Keratinocyte (primary cell): Measurements from ENCODE around the gene GAS2. TPM values are rescaled to one million over a fixed set of nuclear protein-coding genes. Genes with fewer than 3 reads are reported as not detected.
A peak's percentile ranks its signal among the peaks of the same experiment; 100 is the strongest.

ENCODE experiments used
- DNase-seq: peaks from one replicate; pipeline ENCODE4 v3.0.0-alpha.2; 2011; ENCODE audit warnings: low read depth, missing footprints, low spot score
- FAIRE-seq: peaks from 2 replicates; lab custom pipeline; 2011; peaks lifted over from hg19 to GRCh38; lab: Jason Lieb, UNC
- H2AFZ ChIP-seq: 2 replicates; pipeline ENCODE4 v1.6.0; 2012; ENCODE audit warnings: low read length, control low read depth, inconsistent platforms; ENCODE audit not compliant: control insufficient read depth
- H3K27ac ChIP-seq: 2 replicates; pipeline ENCODE4 v1.5.1; 2011; ENCODE audit warnings: low read length; ENCODE audit not compliant: control insufficient read depth, insufficient read depth
- H3K27me3 ChIP-seq: 3 replicates; pipeline ENCODE4 v1.6.0; 2011; ENCODE audit warnings: low read length; ENCODE audit not compliant: control insufficient read depth, insufficient read depth; ENCODE audit errors: extremely low read depth
- H3K36me3 ChIP-seq, 2 experiments: 2 replicates in 1 of 2; 3 replicates in 1 of 2; pipeline ENCODE4 v1.5.1; 2011; ENCODE audit warnings: low read length in 2 of 2, mild to moderate bottlenecking in 1 of 2; ENCODE audit not compliant: control insufficient read depth in 2 of 2, insufficient read depth in 2 of 2; ENCODE audit errors: extremely low read depth in 1 of 2
- H3K4me1 ChIP-seq: 3 replicates; pipeline ENCODE4 v1.5.1; 2011; ENCODE audit warnings: low read length; ENCODE audit not compliant: control insufficient read depth, insufficient read depth; ENCODE audit errors: extremely low read depth
- H3K4me2 ChIP-seq: 3 replicates; pipeline ENCODE4 v1.6.0; 2011; ENCODE audit warnings: low read depth, low read length; ENCODE audit not compliant: control insufficient read depth, insufficient read depth; ENCODE audit errors: extremely low read depth
- H3K4me3 ChIP-seq, 3 experiments: fragments of 200-600 bp in 1 of 3; sonication (generic) in 1 of 3; 2 replicates in 2 of 3; 3 replicates in 1 of 3; pipeline ENCODE4 v1.5.1; 2011 to 2016; ENCODE audit warnings: low read length in 3 of 3, mild to moderate bottlenecking in 3 of 3, control low read depth in 2 of 3, inconsistent platforms in 1 of 3, low read depth in 1 of 3, mixed read lengths in 1 of 3, mixed run types in 1 of 3, moderate library complexity in 1 of 3; ENCODE audit not compliant: control insufficient read depth in 2 of 3, insufficient read depth in 2 of 3; ENCODE audit errors: extremely low read depth in 1 of 3
- H3K79me2 ChIP-seq: 2 replicates; pipeline ENCODE4 v1.6.0; 2012; ENCODE audit warnings: low read length; ENCODE audit not compliant: control insufficient read depth, insufficient read depth
- H3K9ac ChIP-seq: 3 replicates; pipeline ENCODE4 v1.6.0; 2011; ENCODE audit warnings: low read length; ENCODE audit not compliant: control insufficient read depth, insufficient read depth; ENCODE audit errors: extremely low read depth
- H3K9me1 ChIP-seq: 3 replicates; pipeline ENCODE4 v1.6.0; 2011; ENCODE audit warnings: low read length; ENCODE audit not compliant: control insufficient read depth, insufficient read depth; ENCODE audit errors: extremely low read depth
- H3K9me3 ChIP-seq: 2 replicates; pipeline ENCODE4 v1.5.1; 2012; ENCODE audit warnings: low read depth, low read length; ENCODE audit not compliant: control insufficient read depth
- H4K20me1 ChIP-seq: 3 replicates; pipeline ENCODE4 v1.6.0; 2011; ENCODE audit warnings: low read length; ENCODE audit not compliant: control insufficient read depth, insufficient read depth; ENCODE audit errors: extremely low read depth
- EZH2 ChIP-seq: IDR thresholded peaks from one replicate; pipeline ENCODE4 v1.6.1; 2012; ENCODE audit warnings: inconsistent platforms, mild to moderate bottlenecking, low read length, moderate library complexity
- dilution Hi-C: fragments of 300-500 bp; cut with MboI; formaldehyde crosslinking; loops from one replicate; pipeline ENCODE4 v1.7.0; 2020; ENCODE audit warnings: low sequenced_read_pairs; ENCODE audit not compliant: extremely low pct_ligation_motif_present
- polyA plus RNA-seq, 5 experiments: library from polyadenylated mRNA; depleted of rRNA in 3 of 5; stranded (reverse) in 3 of 5; stranded (forward) in 1 of 5; unstranded in 1 of 5; fragments of >200 nt; gene quantifications; 1 replicate in 1 of 5; 2 replicates in 3 of 5; 3 replicates in 1 of 5; pipeline versions ENCODE4 v1.2.1 to v1.2.3, GENCODE V29; 2011 to 2012; ENCODE audit warnings: missing spikeins in 2 of 5, low read depth in 1 of 5, low replicate concordance in 1 of 5
- TF ChIP-seq, protein P1 (sequence below), 3 experiments: IDR thresholded peaks in 1 of 3; conservative IDR thresholded peaks in 1 of 3; optimal IDR thresholded peaks in 1 of 3; 2 replicates in 2 of 3; 3 replicates in 1 of 3; pipeline versions ENCODE3 to v1.5.1; 2011; ENCODE audit warnings: low read length in 3 of 3, mild to moderate bottlenecking in 3 of 3, moderate library complexity in 2 of 3, control low read depth in 1 of 3, inconsistent platforms in 1 of 3; ENCODE audit not compliant: insufficient read depth in 2 of 3; ENCODE audit errors: extremely low read depth in 1 of 3

GAS2 gene
- polyA plus RNA-seq, 1 donor (not counting 4 experiments of a cell fraction or from before 2014, with no cell fraction given) = 0.62 TPM

DNA sequence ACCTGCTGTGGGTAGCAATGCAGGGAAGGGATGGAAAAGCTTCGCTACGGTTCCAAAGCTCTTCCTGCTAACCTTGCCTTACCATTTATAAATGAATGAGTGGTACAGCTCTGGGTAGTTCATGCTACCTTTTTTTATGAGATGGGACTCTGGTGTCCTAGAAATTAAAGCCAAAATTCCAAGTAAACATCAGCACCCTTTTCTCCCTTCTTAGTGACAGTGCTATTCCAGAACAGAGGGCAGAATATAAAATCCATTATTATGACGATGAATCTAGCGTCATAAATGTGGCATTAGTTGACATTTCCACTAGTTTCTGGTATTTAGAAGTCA lies 163.6 kb downstream of the GAS2 start:
- no peak overlapping the region for H2AFZ ChIP-seq
- peak overlapping the region; percentile 15 for H3K4me2 ChIP-seq
- no peaks in the 10 kb centered on the region for H3K27me3 ChIP-seq
- H3K9ac ChIP-seq = no peak overlapping the region
- H3K9me3 ChIP-seq = no peaks in the 10 kb centered on the region
- no peaks in the 10 kb centered on the region for H3K79me2 ChIP-seq
- FAIRE-seq (no peak), DNase-seq (no peak)
- no peaks in the 10 kb centered on the region for H4K20me1 ChIP-seq
- dilution Hi-C loops = no loop called here
- no peak overlapping the region for H3K27ac ChIP-seq
- H3K9me1 ChIP-seq = no peaks in the 10 kb centered on the region
- TF ChIP-seq, protein P1, sequence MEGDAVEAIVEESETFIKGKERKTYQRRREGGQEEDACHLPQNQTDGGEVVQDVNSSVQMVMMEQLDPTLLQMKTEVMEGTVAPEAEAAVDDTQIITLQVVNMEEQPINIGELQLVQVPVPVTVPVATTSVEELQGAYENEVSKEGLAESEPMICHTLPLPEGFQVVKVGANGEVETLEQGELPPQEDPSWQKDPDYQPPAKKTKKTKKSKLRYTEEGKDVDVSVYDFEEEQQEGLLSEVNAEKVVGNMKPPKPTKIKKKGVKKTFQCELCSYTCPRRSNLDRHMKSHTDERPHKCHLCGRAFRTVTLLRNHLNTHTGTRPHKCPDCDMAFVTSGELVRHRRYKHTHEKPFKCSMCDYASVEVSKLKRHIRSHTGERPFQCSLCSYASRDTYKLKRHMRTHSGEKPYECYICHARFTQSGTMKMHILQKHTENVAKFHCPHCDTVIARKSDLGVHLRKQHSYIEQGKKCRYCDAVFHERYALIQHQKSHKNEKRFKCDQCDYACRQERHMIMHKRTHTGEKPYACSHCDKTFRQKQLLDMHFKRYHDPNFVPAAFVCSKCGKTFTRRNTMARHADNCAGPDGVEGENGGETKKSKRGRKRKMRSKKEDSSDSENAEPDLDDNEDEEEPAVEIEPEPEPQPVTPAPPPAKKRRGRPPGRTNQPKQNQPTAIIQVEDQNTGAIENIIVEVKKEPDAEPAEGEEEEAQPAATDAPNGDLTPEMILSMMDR (optimal IDR thresholded peaks at IDR 0.05 in 1 of 3, IDR thresholded peaks at IDR 0.05 in 1 of 3, conservative IDR thresholded peaks at IDR 0.05 in 1 of 3; ENCODE audit: extremely low read depth in 1 of 3, insufficient read depth in 2 of 3, low read length in 3 of 3) = no peak
- TF ChIP-seq EZH2 = no peak
- H3K4me1 ChIP-seq = peaks cover 5% of the 10 kb centered on the region
- peak overlapping the region; percentile 52 to 73 (median 69) for H3K4me3 ChIP-seq
- H3K36me3 ChIP-seq = no peaks in the 10 kb centered on the region

DNA sequence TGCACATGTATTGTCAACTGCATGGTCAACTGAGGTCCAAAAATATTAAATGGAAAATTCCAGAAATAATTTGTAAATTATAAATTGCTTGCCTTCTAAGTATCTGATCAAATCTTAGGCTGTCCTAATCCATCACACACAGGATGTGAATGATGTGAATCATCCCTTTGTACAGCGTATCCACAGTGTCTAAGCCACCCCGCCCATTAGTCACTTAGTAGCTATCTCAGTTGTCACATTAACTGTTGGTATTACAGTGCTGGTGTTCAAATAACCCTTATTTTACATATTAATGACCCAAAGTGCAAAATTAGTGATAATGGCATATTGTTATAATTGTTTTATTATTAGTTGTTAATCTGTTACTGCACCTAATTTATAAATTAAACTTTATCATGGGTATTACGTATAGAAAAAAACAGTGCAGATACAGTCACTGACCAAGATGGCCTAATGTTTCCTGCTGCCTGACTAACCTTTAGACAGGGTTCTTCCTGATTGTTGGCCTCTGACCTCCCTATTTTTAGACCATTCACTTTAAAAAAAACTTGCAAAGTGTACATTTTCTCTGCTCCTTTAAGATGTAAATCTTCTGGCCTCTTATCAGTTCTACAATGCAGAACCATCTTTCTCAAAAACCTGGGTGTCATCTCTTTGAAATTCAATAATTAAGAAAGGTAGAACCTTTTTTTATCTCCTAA lies 166.1 kb downstream of the GAS2 start:
- Histone ChIP-seq H4K20me1 (no peaks in the 10 kb centered on the region), H2AFZ (no peak overlapping the region), H3K4me1 (peaks cover 5% of the 10 kb centered on the region), H3K36me3 (no peaks in the 10 kb centered on the region), H3K79me2 (no peaks in the 10 kb centered on the region), H3K4me2 (no peak overlapping the region), H3K4me3 (no peak overlapping the region), H3K27me3 (no peaks in the 10 kb centered on the region), H3K9me3 (no peaks in the 10 kb centered on the region), H3K9ac (no peak overlapping the region), H3K9me1 (no peaks in the 10 kb centered on the region), H3K27ac (no peak overlapping the region)
- FAIRE-seq (no peak), DNase-seq (no peak)
- TF ChIP-seq, protein P1 (optimal IDR thresholded peaks at IDR 0.05 in 1 of 3, IDR thresholded peaks at IDR 0.05 in 1 of 3, conservative IDR thresholded peaks at IDR 0.05 in 1 of 3; ENCODE audit: extremely low read depth in 1 of 3, insufficient read depth in 2 of 3, low read length in 3 of 3) = no peak
- TF ChIP-seq EZH2 = no peak
- dilution Hi-C loops = no loop called here
